ENCODE measurements around the gene TRIM72.
"Not testable (repeated sequence)": the region's sequence is repeated elsewhere in the genome, so short reads cannot be mapped to it uniquely, and the experiment has no call there.

DNA sequence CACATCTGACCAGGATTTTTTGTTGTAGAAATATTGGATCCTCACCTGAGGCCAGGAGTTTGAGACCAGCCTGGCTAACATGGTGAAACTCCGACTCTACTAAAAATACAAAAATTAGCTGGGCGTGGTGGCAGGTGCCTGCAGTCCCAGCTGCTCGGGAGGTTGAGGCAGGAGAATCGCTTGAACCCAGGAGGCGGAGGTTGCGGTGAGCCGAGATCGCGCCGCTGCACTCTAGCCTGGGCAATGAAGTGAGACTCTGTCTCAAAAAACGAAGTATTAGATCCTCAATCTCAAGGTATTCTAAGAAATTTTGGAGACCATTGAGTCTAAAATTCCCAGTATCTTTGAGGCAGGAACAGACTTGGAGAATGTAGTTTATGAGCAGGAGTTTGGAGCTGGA, 18.1 kb upstream of the TRIM72 start:
- TF ChIP-seq POLR2A (IDR thresholded peaks at IDR 0.05; ENCODE audit: low read length); GATA1 (IDR thresholded peaks at IDR 0.05; ENCODE audit: low read depth, low read length): not testable (repeated sequence)
